ENCODE results near the gene MAP2K6. TPM values are rescaled to one million over a fixed set of nuclear protein-coding genes. Genes with fewer than 3 reads are reported as not detected.

The MAP2K6 gene
- polyA plus RNA-seq, 1 donor (not counting 4 experiments of a cell fraction or from before 2014, with no cell fraction given) = 0.39 TPM

GRCh38 chr17:69451416-69452394, 37.2 kb downstream of the MAP2K6 start:
- H3K27me3 ChIP-seq (ENCODE audit: control insufficient read depth, extremely low read depth, insufficient read depth, low read length) = no peaks in the 10 kb centered on the region
- no peak for FAIRE-seq
- no peaks in the 10 kb centered on the region for H4K20me1 ChIP-seq (ENCODE audit: control insufficient read depth, extremely low read depth, insufficient read depth, low read length)
- H3K4me3 ChIP-seq (ENCODE audit: control insufficient read depth in 2 of 3, extremely low read depth in 1 of 3, insufficient read depth in 2 of 3, low read depth in 1 of 3, low read length in 3 of 3) = no peak overlapping the region
- no peaks in the 10 kb centered on the region for H3K9me3 ChIP-seq (ENCODE audit: control insufficient read depth, low read depth, low read length)
- no peak overlapping the region for H3K27ac ChIP-seq (ENCODE audit: control insufficient read depth, insufficient read depth, low read length)
- dilution Hi-C loops (cut with MboI; ENCODE audit: extremely low pct_ligation_motif_present, low sequenced_read_pairs) = no loop called here
- H3K4me2 ChIP-seq (ENCODE audit: control insufficient read depth, extremely low read depth, insufficient read depth, low read depth, low read length) = no peak overlapping the region
- H3K79me2 ChIP-seq (ENCODE audit: control insufficient read depth, insufficient read depth, low read length) = no peaks in the 10 kb centered on the region
- DNase-seq (ENCODE audit: low read depth, low spot score) = no peak
- no peaks in the 10 kb centered on the region for H3K36me3 ChIP-seq (ENCODE audit: control insufficient read depth in 2 of 2, extremely low read depth in 1 of 2, insufficient read depth in 2 of 2, low read length in 2 of 2)
- no peak overlapping the region for H3K9ac ChIP-seq (ENCODE audit: control insufficient read depth, extremely low read depth, insufficient read depth, low read length)
- TF ChIP-seq CTCF (optimal IDR thresholded peaks at IDR 0.05 in 1 of 3, IDR thresholded peaks at IDR 0.05 in 1 of 3, conservative IDR thresholded peaks at IDR 0.05 in 1 of 3; ENCODE audit: extremely low read depth in 1 of 3, insufficient read depth in 2 of 3, low read length in 3 of 3) (no peak), EZH2 (IDR thresholded peaks at IDR 0.05; ENCODE audit: low read length) (no peak)
- H3K9me1 ChIP-seq (ENCODE audit: control insufficient read depth, extremely low read depth, insufficient read depth, low read length) = no peaks in the 10 kb centered on the region
- H3K4me1 ChIP-seq (ENCODE audit: control insufficient read depth, extremely low read depth, insufficient read depth, low read length) = no peaks in the 10 kb centered on the region
- no peak overlapping the region for H2AFZ ChIP-seq (ENCODE audit: control insufficient read depth, low read length)

GRCh38 chr17:69452664-69453260, 38.3 kb downstream of the MAP2K6 start:
- FAIRE-seq = no peak
- no peak overlapping the region for H2AFZ ChIP-seq (ENCODE audit: control insufficient read depth, low read length)
- no peak overlapping the region for H3K4me2 ChIP-seq (ENCODE audit: control insufficient read depth, extremely low read depth, insufficient read depth, low read depth, low read length)
- no peak overlapping the region for H3K4me3 ChIP-seq (ENCODE audit: control insufficient read depth in 2 of 3, extremely low read depth in 1 of 3, insufficient read depth in 2 of 3, low read depth in 1 of 3, low read length in 3 of 3)
- no peaks in the 10 kb centered on the region for H4K20me1 ChIP-seq (ENCODE audit: control insufficient read depth, extremely low read depth, insufficient read depth, low read length)
- no peak for DNase-seq (ENCODE audit: low read depth, low spot score)
- H3K9me3 ChIP-seq (ENCODE audit: control insufficient read depth, low read depth, low read length) = no peaks in the 10 kb centered on the region
- H3K4me1 ChIP-seq (ENCODE audit: control insufficient read depth, extremely low read depth, insufficient read depth, low read length) = no peaks in the 10 kb centered on the region
- no peaks in the 10 kb centered on the region for H3K27me3 ChIP-seq (ENCODE audit: control insufficient read depth, extremely low read depth, insufficient read depth, low read length)
- dilution Hi-C loops (cut with MboI; ENCODE audit: extremely low pct_ligation_motif_present, low sequenced_read_pairs) = no loop called here
- H3K27ac ChIP-seq (ENCODE audit: control insufficient read depth, insufficient read depth, low read length) = no peak overlapping the region
- H3K9me1 ChIP-seq (ENCODE audit: control insufficient read depth, extremely low read depth, insufficient read depth, low read length) = no peaks in the 10 kb centered on the region
- H3K9ac ChIP-seq (ENCODE audit: control insufficient read depth, extremely low read depth, insufficient read depth, low read length) = no peak overlapping the region
- H3K36me3 ChIP-seq (ENCODE audit: control insufficient read depth in 2 of 2, extremely low read depth in 1 of 2, insufficient read depth in 2 of 2, low read length in 2 of 2) = no peaks in the 10 kb centered on the region
- no peaks in the 10 kb centered on the region for H3K79me2 ChIP-seq (ENCODE audit: control insufficient read depth, insufficient read depth, low read length)
- no peak for TF ChIP-seq EZH2 (IDR thresholded peaks at IDR 0.05; ENCODE audit: low read length)
- TF ChIP-seq CTCF (optimal IDR thresholded peaks at IDR 0.05 in 1 of 3, IDR thresholded peaks at IDR 0.05 in 1 of 3, conservative IDR thresholded peaks at IDR 0.05 in 1 of 3; ENCODE audit: extremely low read depth in 1 of 3, insufficient read depth in 2 of 3, low read length in 3 of 3) = no peak

Data from keratinocyte (primary cell).